Brain microvascular endothelial cell (primary cell): ENCODE measurements around the gene HLTF.
"Not testable (repeated sequence)": the region's sequence is repeated elsewhere in the genome, so short reads cannot be mapped to it uniquely, and the experiment has no call there.

Source experiments
- DNase-seq: peaks from one replicate; pipeline ENCODE4 v3.0.0-alpha.2; 2020
- H3K27ac ChIP-seq: fragments of 250-450 bp; sonication (Bioruptor Pico); 2 replicates; pipeline ENCODE4 v1.5.1; 2020; ENCODE audit warnings: mild to moderate bottlenecking, moderate library complexity
- H3K27me3 ChIP-seq: fragments of 250-450 bp; sonication (Bioruptor Pico); replicated peaks from 2 replicates; pipeline ENCODE4 v1.5.1; 2020; ENCODE audit warnings: mild to moderate bottlenecking
- H3K36me3 ChIP-seq: fragments of 250-450 bp; sonication (Bioruptor Pico); replicated peaks from 2 replicates; pipeline ENCODE4 v1.5.1; 2020; ENCODE audit warnings: mild to moderate bottlenecking
- H3K4me3 ChIP-seq: 2 replicates; pipeline ENCODE4 v1.5.1; 2011; ENCODE audit warnings: low read depth, mild to moderate bottlenecking, control low read depth, low read length, moderate library complexity
- in situ Hi-C: cut with HindIII; loops from 2 replicates; pipeline ENCODE4 v1.10.0; 2017; ENCODE audit warnings: low sequenced_read_pairs, low pct_ligation_motif_present
- TF ChIP-seq, protein P1 (sequence below): IDR thresholded peaks from 2 replicates; pipeline ENCODE4 v1.5.1; 2011; ENCODE audit warnings: low read depth, mild to moderate bottlenecking, moderate library complexity, low read length, control low read depth, inconsistent platforms; ENCODE audit errors: missing control alignments

Gene HLTF

GRCh38 chr3:149114458-149114857, 28.1 kb upstream of the HLTF start:
- in situ Hi-C loops, result no loop called here
- Histone ChIP-seq H3K27me3 (no peaks in the 10 kb centered on the region), H3K4me3 (no peak overlapping the region), H3K27ac (no peak overlapping the region), H3K36me3 (no peaks in the 10 kb centered on the region)
- no peak for DNase-seq
- TF ChIP-seq, protein P1, sequence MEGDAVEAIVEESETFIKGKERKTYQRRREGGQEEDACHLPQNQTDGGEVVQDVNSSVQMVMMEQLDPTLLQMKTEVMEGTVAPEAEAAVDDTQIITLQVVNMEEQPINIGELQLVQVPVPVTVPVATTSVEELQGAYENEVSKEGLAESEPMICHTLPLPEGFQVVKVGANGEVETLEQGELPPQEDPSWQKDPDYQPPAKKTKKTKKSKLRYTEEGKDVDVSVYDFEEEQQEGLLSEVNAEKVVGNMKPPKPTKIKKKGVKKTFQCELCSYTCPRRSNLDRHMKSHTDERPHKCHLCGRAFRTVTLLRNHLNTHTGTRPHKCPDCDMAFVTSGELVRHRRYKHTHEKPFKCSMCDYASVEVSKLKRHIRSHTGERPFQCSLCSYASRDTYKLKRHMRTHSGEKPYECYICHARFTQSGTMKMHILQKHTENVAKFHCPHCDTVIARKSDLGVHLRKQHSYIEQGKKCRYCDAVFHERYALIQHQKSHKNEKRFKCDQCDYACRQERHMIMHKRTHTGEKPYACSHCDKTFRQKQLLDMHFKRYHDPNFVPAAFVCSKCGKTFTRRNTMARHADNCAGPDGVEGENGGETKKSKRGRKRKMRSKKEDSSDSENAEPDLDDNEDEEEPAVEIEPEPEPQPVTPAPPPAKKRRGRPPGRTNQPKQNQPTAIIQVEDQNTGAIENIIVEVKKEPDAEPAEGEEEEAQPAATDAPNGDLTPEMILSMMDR, result no peak

GRCh38 chr3:149104484-149104883, 18.2 kb upstream of the HLTF start:
- H3K36me3 ChIP-seq, result no peaks in the 10 kb centered on the region
- in situ Hi-C loops, result no loop called here
- no peak overlapping the region for H3K4me3 ChIP-seq
- DNase-seq, result no peak
- no peak overlapping the region for H3K27ac ChIP-seq
- TF ChIP-seq, protein P1, result no peak
- H3K27me3 ChIP-seq, result no peaks in the 10 kb centered on the region

- Histone ChIP-seq H3K27ac (no peak overlapping the region), H3K27me3 (no peaks in the 10 kb centered on the region), H3K4me3 (no peak overlapping the region), H3K36me3 (no peaks in the 10 kb centered on the region)
- in situ Hi-C loops, result no loop called here
- no peak for DNase-seq
- TF ChIP-seq, protein P1, result no peak
Observed at GRCh38 chr3:149101641-149102040, 15.3 kb upstream of the HLTF start.

- TF ChIP-seq, protein P1, result no peak
Observed at GRCh38 chr3:149101154-149101553, 14.8 kb upstream of the HLTF start.

DNA sequence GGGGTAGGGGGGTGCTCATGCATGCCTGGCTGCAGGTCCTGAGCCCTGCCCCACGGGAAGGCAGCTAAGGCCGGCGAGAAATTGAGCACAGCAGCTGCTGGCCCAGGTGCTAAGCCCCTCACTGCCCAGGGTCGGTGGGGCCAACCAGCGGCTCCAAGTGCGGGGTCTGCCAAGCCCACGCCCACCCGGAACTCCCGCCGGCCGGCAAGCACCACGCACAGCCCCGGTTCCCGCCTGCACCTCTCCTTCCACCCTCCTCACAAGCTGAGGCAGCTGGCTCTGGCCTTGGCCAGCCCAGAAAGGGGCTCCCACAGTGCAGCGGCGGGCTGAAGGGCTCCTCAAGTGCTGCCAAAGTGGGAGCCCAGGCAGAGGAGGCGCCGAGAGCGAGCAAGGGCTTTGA, 11.7 kb upstream of the HLTF start:
- DNase-seq, in situ Hi-C loops, H3K36me3 ChIP-seq, H3K27me3 ChIP-seq, H3K27ac ChIP-seq, H3K4me3 ChIP-seq: not testable (repeated sequence)

More at GRCh38 chr3:149101154-149101553, 14.8 kb upstream of the HLTF start:
- in situ Hi-C loops, result no loop called here
- Histone ChIP-seq H3K4me3 (no peak overlapping the region), H3K36me3 (no peaks in the 10 kb centered on the region), H3K27ac (no peak overlapping the region), H3K27me3 (no peaks in the 10 kb centered on the region)
- no peak for DNase-seq

DNA sequence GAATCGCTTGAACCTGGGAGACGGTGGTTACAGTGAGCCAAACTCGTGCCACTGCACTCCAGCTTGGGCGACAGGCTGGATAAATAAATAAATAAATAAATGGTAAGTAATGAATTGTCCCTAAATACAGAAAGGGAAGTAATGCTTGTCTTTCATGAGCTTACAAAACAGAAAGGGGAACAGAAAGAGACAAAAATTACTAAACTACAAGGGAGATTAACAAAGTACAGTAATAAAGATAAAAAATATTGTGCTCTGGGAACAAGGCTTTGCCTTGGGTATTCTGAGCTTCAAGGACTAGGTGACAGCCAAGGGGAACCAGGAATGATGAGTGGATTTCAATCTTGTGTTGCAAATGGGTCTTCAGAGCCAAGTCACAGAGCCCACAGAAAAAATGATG, 9.2 kb upstream of the HLTF start:
- Histone ChIP-seq H3K4me3 (no peak overlapping the region), H3K36me3 (no peaks in the 10 kb centered on the region), H3K27ac (no peak overlapping the region), H3K27me3 (no peaks in the 10 kb centered on the region)
- no peak for DNase-seq
- in situ Hi-C loops, result no loop called here
- TF ChIP-seq, protein P1, result no peak
